Kidney epithelial cell (primary cell): Measurements from ENCODE around the gene ESR1. TPM values are rescaled to one million over a fixed set of nuclear protein-coding genes. Genes with fewer than 3 reads are reported as not detected.

Experiments
- DNase-seq: peaks from one replicate; pipeline ENCODE4 v3.0.0-alpha.2; 2010; ENCODE audit warnings: low read depth
- H3K27me3 ChIP-seq: 2 replicates; pipeline ENCODE4 v1.6.0; 2011; ENCODE audit warnings: low read length; ENCODE audit not compliant: control insufficient read depth, insufficient read depth
- H3K36me3 ChIP-seq: 2 replicates; pipeline ENCODE4 v1.5.1; 2011; ENCODE audit warnings: low read length; ENCODE audit not compliant: control insufficient read depth, insufficient read depth
- H3K4me3 ChIP-seq: 2 replicates; pipeline ENCODE4 v1.5.1; 2011; ENCODE audit warnings: low read depth, mild to moderate bottlenecking, control low read depth, low read length
- total RNA-seq: library from RNA; depleted of rRNA; stranded (reverse); fragments of >200 nt; gene quantifications from 2 replicates; pipeline ENCODE4 v1.2.3, GENCODE V29; 2015
- TF ChIP-seq, protein P1 (sequence below): IDR thresholded peaks from 2 replicates; pipeline ENCODE4 v1.5.1; 2011; ENCODE audit warnings: mild to moderate bottlenecking, moderate library complexity, low read length, control low read depth, inconsistent platforms; ENCODE audit not compliant: insufficient read depth, poor library complexity, severe bottlenecking

The ESR1 gene
- total RNA-seq, 1 donor from 2014 or later = not detected

- Histone ChIP-seq H3K27me3 (no peaks in the 10 kb centered on the region), H3K36me3 (no peaks in the 10 kb centered on the region), H3K4me3 (no peak overlapping the region)
- TF ChIP-seq, protein P1, sequence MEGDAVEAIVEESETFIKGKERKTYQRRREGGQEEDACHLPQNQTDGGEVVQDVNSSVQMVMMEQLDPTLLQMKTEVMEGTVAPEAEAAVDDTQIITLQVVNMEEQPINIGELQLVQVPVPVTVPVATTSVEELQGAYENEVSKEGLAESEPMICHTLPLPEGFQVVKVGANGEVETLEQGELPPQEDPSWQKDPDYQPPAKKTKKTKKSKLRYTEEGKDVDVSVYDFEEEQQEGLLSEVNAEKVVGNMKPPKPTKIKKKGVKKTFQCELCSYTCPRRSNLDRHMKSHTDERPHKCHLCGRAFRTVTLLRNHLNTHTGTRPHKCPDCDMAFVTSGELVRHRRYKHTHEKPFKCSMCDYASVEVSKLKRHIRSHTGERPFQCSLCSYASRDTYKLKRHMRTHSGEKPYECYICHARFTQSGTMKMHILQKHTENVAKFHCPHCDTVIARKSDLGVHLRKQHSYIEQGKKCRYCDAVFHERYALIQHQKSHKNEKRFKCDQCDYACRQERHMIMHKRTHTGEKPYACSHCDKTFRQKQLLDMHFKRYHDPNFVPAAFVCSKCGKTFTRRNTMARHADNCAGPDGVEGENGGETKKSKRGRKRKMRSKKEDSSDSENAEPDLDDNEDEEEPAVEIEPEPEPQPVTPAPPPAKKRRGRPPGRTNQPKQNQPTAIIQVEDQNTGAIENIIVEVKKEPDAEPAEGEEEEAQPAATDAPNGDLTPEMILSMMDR = no peak
- no peak for DNase-seq
These were observed 191.3 kb downstream of the ESR1 start for GRCh38 chr6:151998784-151999183.

DNA sequence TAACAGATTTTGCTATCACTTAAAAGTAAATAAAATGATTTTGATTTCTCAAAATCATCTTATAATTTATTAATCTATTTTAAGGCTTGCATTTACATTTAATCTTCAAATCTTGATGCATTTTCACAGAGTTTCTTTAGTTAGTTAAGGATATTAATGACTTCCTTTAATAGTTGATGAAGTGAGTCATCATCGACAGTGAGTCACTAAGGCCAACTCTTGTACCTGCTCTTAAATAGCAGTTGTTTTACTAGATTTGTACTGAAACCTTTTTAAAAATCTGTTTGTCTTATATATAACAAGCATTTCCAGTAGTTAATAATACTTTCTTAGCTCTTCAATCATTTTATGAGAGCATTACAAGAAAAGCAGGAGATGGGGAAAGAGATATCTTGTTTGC is 191.7 kb downstream of the ESR1 start:
- Histone ChIP-seq H3K27me3 (no peaks in the 10 kb centered on the region), H3K4me3 (no peak overlapping the region), H3K36me3 (no peaks in the 10 kb centered on the region)
- peak; percentile 19 for DNase-seq
- TF ChIP-seq, protein P1 = no peak

- no peaks in the 10 kb centered on the region for H3K36me3 ChIP-seq
- H3K27me3 ChIP-seq = no peaks in the 10 kb centered on the region
- no peak overlapping the region for H3K4me3 ChIP-seq
- DNase-seq = no peak
- TF ChIP-seq, protein P1 = no peak
These were observed 193.9 kb downstream of the ESR1 start for GRCh38 chr6:152001408-152001807.

DNA sequence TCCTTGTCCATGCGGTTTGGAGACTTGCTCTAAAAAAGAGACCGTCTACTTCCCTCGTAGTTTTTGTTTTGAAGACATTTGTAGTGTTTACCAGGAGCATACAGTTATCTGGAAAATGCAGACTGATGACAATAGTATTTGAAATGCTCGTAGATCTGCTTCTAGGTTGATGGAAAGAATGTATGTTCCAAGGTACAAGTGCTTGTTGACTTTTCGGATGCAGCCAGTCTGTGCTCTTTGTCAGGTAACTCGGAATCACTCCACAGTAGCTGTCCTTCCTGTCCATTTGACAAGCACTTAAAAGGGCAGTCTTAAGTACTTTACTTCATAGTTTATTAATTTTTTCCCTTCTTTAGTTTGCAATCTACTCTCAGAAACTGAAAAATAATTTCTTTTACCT is 194.8 kb downstream of the ESR1 start:
- Histone ChIP-seq H3K27me3 (no peaks in the 10 kb centered on the region), H3K4me3 (no peak overlapping the region), H3K36me3 (no peaks in the 10 kb centered on the region)
- TF ChIP-seq, protein P1 = no peak
- DNase-seq = no peak

- Histone ChIP-seq H3K4me3 (no peak overlapping the region), H3K36me3 (no peaks in the 10 kb centered on the region), H3K27me3 (no peaks in the 10 kb centered on the region)
- TF ChIP-seq, protein P1 = no peak
- DNase-seq = peak; percentile 1
These were observed 196.6 kb downstream of the ESR1 start for GRCh38 chr6:152004036-152004566.

DNA sequence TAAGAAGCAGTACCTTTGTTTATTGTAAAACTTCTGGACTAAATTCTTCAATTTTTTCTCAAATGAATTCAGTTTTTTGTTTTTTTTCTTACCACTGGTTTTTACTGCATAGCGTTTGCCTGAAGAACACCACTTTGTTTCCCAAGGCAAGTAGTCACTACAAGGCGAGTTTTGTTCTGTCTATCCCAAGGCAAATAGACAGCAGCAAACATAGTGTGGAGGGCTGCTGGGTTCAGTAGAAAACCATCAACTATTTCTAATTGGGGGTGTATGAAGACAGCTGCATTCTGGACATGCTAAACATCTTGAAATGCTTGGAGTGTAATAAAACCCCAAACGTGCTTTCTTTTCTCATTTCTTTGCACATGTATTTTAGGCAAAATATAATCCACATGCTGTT is 197.4 kb downstream of the ESR1 start:
- Histone ChIP-seq H3K27me3 (no peaks in the 10 kb centered on the region), H3K4me3 (no peak overlapping the region), H3K36me3 (no peaks in the 10 kb centered on the region)
- no peak for DNase-seq
- TF ChIP-seq, protein P1 = no peak
